Activated gamma-delta T cell treated with anti-CD3 and anti-CD28 coated beads, Interleukin-2, amount 50 U/mL, for 16 hours (primary cell): ENCODE results near the gene ANKFY1.
A peak's percentile ranks its signal among the peaks of the same experiment; 100 is the strongest.
"Not testable (repeated sequence)": the region's sequence is repeated elsewhere in the genome, so short reads cannot be mapped to it uniquely, and the experiment has no call there.

Source experiments
- DNase-seq: peaks from one replicate; pipeline ENCODE4 v3.0.0-alpha.2; 2020; ENCODE audit warnings: low read depth

The ANKFY1 gene

GRCh38 chr17:4155980-4156620 lies 107.7 kb downstream of the ANKFY1 start:
- no peak for DNase-seq

DNA sequence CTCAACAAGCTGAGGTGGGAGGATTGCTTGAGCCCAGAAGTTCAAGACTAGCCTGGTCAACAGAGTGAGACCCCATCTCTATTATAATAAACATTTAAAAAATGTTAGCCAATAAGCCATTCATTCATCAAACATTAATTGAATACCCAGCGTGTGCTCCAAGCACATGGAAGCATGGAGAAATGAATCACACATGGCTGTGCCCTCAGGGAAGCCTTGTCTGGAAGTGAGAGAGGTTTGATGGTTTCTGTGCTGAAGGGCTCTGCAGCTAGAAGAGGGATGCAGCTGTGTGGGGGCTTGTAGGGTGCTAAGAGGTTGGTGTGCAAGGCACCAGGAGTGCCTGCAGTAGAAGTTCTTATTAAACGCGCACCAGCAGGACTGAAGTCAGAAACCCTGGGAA lies 109.6 kb downstream of the ANKFY1 start:
- no peak for DNase-seq

DNA sequence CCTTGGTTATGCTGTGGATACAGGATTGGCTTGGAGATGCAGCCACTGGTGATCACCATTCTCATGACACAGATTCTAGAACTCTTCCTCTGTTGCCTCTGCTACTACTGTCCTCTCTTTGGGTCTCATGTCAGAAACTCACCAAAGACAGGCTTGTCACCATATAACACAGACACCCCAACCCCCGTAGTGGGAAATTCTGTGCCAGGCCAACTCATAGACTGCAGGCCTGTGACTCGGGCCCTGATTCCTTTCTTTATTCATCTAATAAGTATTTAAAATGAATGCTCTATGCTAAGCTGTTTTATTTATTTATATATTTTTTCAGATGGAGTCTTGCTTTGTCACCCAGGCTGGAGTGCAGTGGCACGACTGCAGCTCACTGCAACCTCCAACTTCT lies 111.3 kb downstream of the ANKFY1 start:
- no peak for DNase-seq

GRCh38 chr17:4150096-4150495 lies 113.7 kb downstream of the ANKFY1 start:
- DNase-seq: no peak

- no peak for DNase-seq
These were observed 115.0 kb downstream of the ANKFY1 start for GRCh38 chr17:4148611-4149308.

GRCh38 chr17:4147751-4148310 lies 115.9 kb downstream of the ANKFY1 start:
- no peak for DNase-seq

DNA sequence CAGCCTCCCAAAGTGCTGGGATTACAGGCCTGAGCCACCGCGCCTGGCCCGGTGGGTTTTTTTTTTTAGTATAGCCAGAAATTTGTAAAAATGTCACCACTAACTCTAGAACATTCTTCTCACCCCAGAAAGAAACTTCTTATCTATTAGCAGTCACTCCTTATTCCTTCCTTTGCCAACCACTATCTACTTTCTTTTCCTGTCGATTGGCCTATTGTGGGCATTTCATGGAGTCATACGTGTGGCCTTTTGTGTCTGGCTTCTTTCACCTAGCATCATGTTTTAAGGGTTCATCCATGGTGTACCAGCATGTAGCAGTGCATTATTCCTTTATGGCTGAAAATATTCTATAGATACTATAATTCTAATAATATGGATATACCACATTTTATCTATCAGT lies 117.1 kb downstream of the ANKFY1 start:
- no peak for DNase-seq

- DNase-seq: no peak
These were observed 119.4 kb downstream of the ANKFY1 start for GRCh38 chr17:4144422-4144747.

DNA sequence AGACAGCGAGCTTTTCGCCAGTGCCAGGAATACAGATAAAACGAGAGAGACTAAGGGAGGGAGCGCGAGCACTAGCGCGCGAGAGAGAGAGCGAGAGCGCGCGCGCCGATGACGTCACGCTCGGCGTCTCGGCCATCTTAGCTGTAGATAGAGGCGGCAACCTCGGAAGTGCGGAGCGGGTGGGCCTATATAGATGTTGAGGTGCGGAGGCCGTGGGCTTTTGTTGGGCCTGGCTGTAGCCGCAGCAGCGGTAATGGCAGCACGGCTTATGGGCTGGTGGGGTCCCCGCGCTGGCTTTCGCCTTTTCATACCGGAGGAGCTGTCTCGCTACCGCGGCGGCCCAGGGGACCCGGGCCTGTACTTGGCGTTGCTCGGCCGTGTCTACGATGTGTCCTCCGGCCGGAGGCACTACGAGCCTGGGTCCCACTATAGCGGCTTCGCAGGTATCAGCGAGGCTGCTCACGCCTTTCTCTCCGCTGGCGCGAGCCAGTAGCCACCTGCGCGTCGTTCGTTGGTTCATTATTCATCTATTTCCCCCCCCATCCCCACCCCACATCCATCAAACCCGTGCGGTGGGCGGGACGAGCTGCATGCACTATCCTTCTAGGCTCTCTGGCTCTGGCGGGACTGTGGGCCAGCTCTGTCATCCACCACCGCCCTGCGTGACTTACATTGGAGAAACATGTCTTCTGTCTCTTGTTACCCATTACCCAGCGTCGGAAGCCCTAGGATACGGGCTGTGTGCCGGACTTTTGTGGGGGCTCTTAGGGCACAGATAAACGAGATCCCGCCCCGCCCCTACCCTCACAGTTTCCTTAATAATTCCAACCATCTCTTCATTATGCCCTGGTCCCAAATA lies 120.0 kb downstream of the ANKFY1 start:
- peak; percentile 84 for DNase-seq

GRCh38 chr17:4142107-4142900 lies 121.5 kb downstream of the ANKFY1 start:
- peak; percentile 5 for DNase-seq

- no peak for DNase-seq
These were observed 123.7 kb downstream of the ANKFY1 start for GRCh38 chr17:4140125-4140524.

DNA sequence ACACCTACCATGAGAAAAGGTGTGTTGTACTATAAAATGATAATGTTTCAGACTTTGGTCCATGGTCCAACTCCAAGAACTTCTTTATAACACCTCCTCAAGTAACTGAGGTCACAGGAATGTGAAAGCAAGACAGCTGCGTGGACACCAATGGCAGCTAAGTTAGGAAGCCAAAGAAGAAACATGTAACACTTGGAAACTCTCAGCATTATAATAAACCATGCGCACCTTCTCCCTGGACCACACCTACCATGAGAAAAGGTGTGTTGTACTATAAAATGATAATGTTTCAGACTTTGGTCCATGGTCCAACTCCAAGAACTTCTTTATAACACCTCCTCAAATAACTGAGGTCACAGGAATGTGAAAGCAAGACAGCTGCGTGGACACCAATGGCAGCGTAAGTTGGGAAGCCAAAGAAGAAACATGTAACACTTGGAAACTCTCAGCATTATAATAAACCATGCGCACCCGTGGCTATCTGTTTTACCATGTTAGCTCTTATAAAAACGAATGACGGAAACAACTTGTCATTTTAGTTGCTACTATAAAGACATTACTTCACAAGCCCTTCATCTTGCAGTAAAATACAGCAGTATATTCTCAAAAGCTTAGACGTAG lies 124.8 kb downstream of the ANKFY1 start:
- not testable (repeated sequence) for DNase-seq

DNA sequence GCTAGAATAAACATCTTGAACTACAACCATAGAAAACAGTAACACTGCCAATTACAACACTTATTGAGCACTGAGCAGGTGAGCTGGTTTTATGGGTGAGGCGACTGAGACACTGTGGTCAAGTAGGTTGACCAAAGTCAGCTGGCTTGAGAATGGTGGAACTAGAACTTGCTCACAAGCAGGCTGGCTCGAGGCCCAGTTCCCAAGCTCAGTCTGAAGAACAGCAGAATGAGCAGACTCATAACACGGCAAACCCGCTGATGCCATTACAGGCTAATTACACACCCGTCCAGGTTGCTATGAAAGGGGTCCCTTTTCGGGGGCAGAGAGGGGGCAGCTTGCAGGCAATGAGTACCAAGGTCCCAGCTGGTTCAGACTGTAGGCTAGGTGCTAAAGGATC lies 127.4 kb downstream of the ANKFY1 start:
- DNase-seq: no peak

- no peak for DNase-seq
These were observed 128.3 kb downstream of the ANKFY1 start for GRCh38 chr17:4135489-4135888.

- no peak for DNase-seq
These were observed 129.1 kb downstream of the ANKFY1 start for GRCh38 chr17:4134721-4135120.

DNA sequence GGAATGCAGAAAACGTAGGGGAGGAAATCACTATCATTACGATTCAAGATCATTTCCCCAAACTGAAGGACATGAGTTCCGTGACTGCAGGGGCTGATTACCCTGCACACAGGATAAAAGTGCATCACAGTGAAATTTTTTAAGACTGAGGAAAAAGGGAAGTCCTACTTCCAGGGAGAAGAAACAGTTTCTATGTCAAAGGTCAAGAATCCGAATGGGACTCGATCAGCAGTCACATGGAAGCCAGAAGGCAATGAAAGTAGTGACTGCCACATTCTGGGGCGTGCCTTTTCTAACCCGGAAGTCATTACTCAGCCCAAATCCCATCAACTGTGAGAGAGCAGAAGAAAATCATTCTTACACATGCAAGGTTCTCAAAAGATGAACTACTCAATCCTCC lies 133.1 kb downstream of the ANKFY1 start:
- no peak for DNase-seq

DNA sequence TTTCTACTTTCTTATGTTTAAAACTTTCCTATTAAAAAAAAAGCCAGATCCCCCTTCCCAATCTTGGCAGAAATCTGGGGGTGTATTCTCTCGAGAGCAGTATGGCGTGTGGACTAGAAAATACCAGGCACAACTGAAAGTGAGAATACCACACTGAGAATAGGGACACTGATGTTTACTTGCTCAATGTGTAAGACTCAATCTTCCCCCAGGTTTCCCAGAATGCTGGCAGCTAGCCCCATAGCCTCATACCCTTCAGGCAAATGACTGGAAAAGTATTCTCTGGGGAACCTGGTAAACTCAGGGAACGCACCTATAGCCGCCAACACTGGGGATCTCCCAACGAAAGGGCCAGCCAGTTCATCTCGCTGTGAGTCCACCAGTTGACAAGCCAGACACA lies 136.2 kb downstream of the ANKFY1 start:
- DNase-seq: no peak

- no peak for DNase-seq
These were observed 138.2 kb downstream of the ANKFY1 start for GRCh38 chr17:4125552-4125951.

DNA sequence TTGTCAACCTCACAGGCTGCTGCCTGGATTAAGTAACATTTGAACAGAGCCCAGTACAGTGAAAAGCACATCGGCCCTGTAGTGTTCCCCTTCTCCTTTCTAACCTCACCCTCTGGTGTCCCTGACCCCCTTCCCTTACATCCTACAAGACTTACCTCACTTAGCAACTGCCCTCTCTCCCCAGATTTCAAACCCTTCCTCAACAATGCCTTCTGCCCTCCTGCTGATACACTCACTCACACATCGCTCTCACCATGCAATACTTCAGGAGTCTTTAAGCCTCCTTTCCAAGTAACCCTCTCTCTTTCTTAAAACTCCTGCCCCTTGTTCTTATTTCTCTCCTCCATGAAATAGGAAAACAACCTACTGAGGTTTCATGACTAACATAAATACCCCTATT lies 138.8 kb downstream of the ANKFY1 start:
- no peak for DNase-seq

- DNase-seq: no peak
These were observed 143.4 kb downstream of the ANKFY1 start for GRCh38 chr17:4120332-4120731.

DNA sequence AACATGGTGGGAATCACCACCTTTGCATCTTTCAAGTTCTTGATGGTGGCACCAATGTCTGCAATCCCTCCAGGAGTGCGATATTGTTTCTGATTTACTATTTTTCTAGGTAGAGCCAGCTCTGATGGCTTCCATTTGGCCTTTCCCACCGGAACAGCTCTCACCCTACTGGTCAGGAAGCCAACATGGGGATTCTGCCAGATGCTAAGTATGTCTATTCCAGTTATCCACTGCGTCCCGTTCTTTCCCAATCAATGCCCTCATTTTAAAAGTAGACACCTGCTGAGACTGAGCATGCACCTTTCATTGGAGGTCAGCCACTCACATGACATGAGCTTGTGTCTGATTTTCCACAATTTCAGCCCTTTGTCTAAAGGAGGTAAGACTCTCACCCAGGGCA lies 144.5 kb downstream of the ANKFY1 start:
- DNase-seq: no peak
